ENCODE results near the gene CDH11. TPM values are rescaled to one million over a fixed set of nuclear protein-coding genes. Genes with fewer than 3 reads are reported as not detected.

Gene CDH11
- total RNA-seq, 1 donor from 2014 or later: 80.9 TPM

GRCh38 chr16:65077181-65077580 is 44.7 kb downstream of the CDH11 start:
- no peaks in the 10 kb centered on the region for H3K27me3 ChIP-seq (ENCODE audit: control insufficient read depth in 3 of 3, insufficient read depth in 3 of 3, low read length in 3 of 3)
- H3K36me3 ChIP-seq (ENCODE audit: control insufficient read depth in 3 of 3, insufficient read depth in 3 of 3, low read length in 3 of 3): no peaks in the 10 kb centered on the region
- H3K27ac ChIP-seq (ENCODE audit: low read depth, low read length): no peak overlapping the region
- no peaks in the 10 kb centered on the region for H3K9me3 ChIP-seq (ENCODE audit: control insufficient read depth in 3 of 3, low read length in 3 of 3)
- no peak overlapping the region for H3K4me3 ChIP-seq (ENCODE audit: low read length in 3 of 3)
- no peak overlapping the region for H3K9ac ChIP-seq (ENCODE audit: low read depth in 1 of 3, low read length in 3 of 3)
- H3K4me1 ChIP-seq (ENCODE audit: control insufficient read depth in 3 of 3, insufficient read depth in 3 of 3, low read length in 3 of 3): peaks cover under 1 to 6% (median 3%) of the 10 kb centered on the region in 3 donors

- Histone ChIP-seq H3K4me1 (ENCODE audit: control insufficient read depth in 3 of 3, insufficient read depth in 3 of 3, low read length in 3 of 3) (peaks cover 14 to 16% (median 15%) of the 10 kb centered on the region in 3 donors), H3K4me3 (ENCODE audit: low read length in 3 of 3) (no peak overlapping the region), H3K36me3 (ENCODE audit: control insufficient read depth in 3 of 3, insufficient read depth in 3 of 3, low read length in 3 of 3) (no peaks in the 10 kb centered on the region), H3K9ac (ENCODE audit: low read depth in 1 of 3, low read length in 3 of 3) (no peak overlapping the region), H3K27me3 (ENCODE audit: control insufficient read depth in 3 of 3, insufficient read depth in 3 of 3, low read length in 3 of 3) (no peaks in the 10 kb centered on the region), H3K27ac (ENCODE audit: low read depth, low read length) (no peak overlapping the region), H3K9me3 (ENCODE audit: control insufficient read depth in 3 of 3, low read length in 3 of 3) (no peaks in the 10 kb centered on the region)
Measured at GRCh38 chr16:65075877-65076276, 46.0 kb downstream of the CDH11 start.

- Histone ChIP-seq H3K4me1 (ENCODE audit: control insufficient read depth in 3 of 3, insufficient read depth in 3 of 3, low read length in 3 of 3) (peaks cover 35 to 37% (median 37%) of the 10 kb centered on the region in 3 donors), H3K4me3 (ENCODE audit: low read length in 3 of 3) (peak overlapping the region; percentile 53 to 66 (median 60)), H3K36me3 (ENCODE audit: control insufficient read depth in 3 of 3, insufficient read depth in 3 of 3, low read length in 3 of 3) (no peaks in the 10 kb centered on the region), H3K9ac (ENCODE audit: low read depth in 1 of 3, low read length in 3 of 3) (peak overlapping the region; percentile 68 to 80 (median 71)), H3K9me3 (ENCODE audit: control insufficient read depth in 3 of 3, low read length in 3 of 3) (no peaks in the 10 kb centered on the region), H3K27ac (ENCODE audit: low read depth, low read length) (peak overlapping the region; percentile 89), H3K27me3 (ENCODE audit: control insufficient read depth in 3 of 3, insufficient read depth in 3 of 3, low read length in 3 of 3) (no peaks in the 10 kb centered on the region)
Measured at GRCh38 chr16:65071433-65072311, 50.2 kb downstream of the CDH11 start.

GRCh38 chr16:65070831-65071432 is 50.9 kb downstream of the CDH11 start:
- Histone ChIP-seq H3K36me3 (ENCODE audit: control insufficient read depth in 3 of 3, insufficient read depth in 3 of 3, low read length in 3 of 3) (no peaks in the 10 kb centered on the region), H3K9ac (ENCODE audit: low read depth in 1 of 3, low read length in 3 of 3) (peak overlapping the region; percentile 34 to 80 (median 68)), H3K9me3 (ENCODE audit: control insufficient read depth in 3 of 3, low read length in 3 of 3) (no peaks in the 10 kb centered on the region), H3K27ac (ENCODE audit: low read depth, low read length) (peak overlapping the region; percentile 89), H3K4me3 (ENCODE audit: low read length in 3 of 3) (peak overlapping the region; percentile 53 to 66 (median 60)), H3K27me3 (ENCODE audit: control insufficient read depth in 3 of 3, insufficient read depth in 3 of 3, low read length in 3 of 3) (no peaks in the 10 kb centered on the region), H3K4me1 (ENCODE audit: control insufficient read depth in 3 of 3, insufficient read depth in 3 of 3, low read length in 3 of 3) (peaks cover 35 to 37% (median 37%) of the 10 kb centered on the region in 3 donors)

GRCh38 chr16:65069766-65070165 is 52.1 kb downstream of the CDH11 start:
- no peaks in the 10 kb centered on the region for H3K27me3 ChIP-seq (ENCODE audit: control insufficient read depth in 3 of 3, insufficient read depth in 3 of 3, low read length in 3 of 3)
- peak overlapping the region; percentile 89 for H3K27ac ChIP-seq (ENCODE audit: low read depth, low read length)
- no peak overlapping the region for H3K9ac ChIP-seq (ENCODE audit: low read depth in 1 of 3, low read length in 3 of 3)

GRCh38 chr16:65069065-65069464 is 52.8 kb downstream of the CDH11 start:
- no peak overlapping the region for H3K9ac ChIP-seq (ENCODE audit: low read depth in 1 of 3, low read length in 3 of 3)
- no peaks in the 10 kb centered on the region for H3K9me3 ChIP-seq (ENCODE audit: control insufficient read depth in 3 of 3, low read length in 3 of 3)
- H3K27me3 ChIP-seq (ENCODE audit: control insufficient read depth in 3 of 3, insufficient read depth in 3 of 3, low read length in 3 of 3): no peaks in the 10 kb centered on the region
- H3K27ac ChIP-seq (ENCODE audit: low read depth, low read length): peak overlapping the region; percentile 89
- no peaks in the 10 kb centered on the region for H3K36me3 ChIP-seq (ENCODE audit: control insufficient read depth in 3 of 3, insufficient read depth in 3 of 3, low read length in 3 of 3)
- peaks cover 33 to 37% (median 33%) of the 10 kb centered on the region in 3 donors for H3K4me1 ChIP-seq (ENCODE audit: control insufficient read depth in 3 of 3, insufficient read depth in 3 of 3, low read length in 3 of 3)
- no peak overlapping the region for H3K4me3 ChIP-seq (ENCODE audit: low read length in 3 of 3)

More at GRCh38 chr16:65069766-65070165, 52.1 kb downstream of the CDH11 start:
- Histone ChIP-seq H3K4me3 (ENCODE audit: low read length in 3 of 3) (no peak overlapping the region), H3K36me3 (ENCODE audit: control insufficient read depth in 3 of 3, insufficient read depth in 3 of 3, low read length in 3 of 3) (no peaks in the 10 kb centered on the region), H3K4me1 (ENCODE audit: control insufficient read depth in 3 of 3, insufficient read depth in 3 of 3, low read length in 3 of 3) (peaks cover 33 to 37% (median 33%) of the 10 kb centered on the region in 3 donors), H3K9me3 (ENCODE audit: control insufficient read depth in 3 of 3, low read length in 3 of 3) (no peaks in the 10 kb centered on the region)

- H3K9me3 ChIP-seq (ENCODE audit: control insufficient read depth in 3 of 3, low read length in 3 of 3): no peaks in the 10 kb centered on the region
- H3K4me1 ChIP-seq (ENCODE audit: control insufficient read depth in 3 of 3, insufficient read depth in 3 of 3, low read length in 3 of 3): peaks cover 33 to 37% (median 33%) of the 10 kb centered on the region in 3 donors
- no peak overlapping the region for H3K9ac ChIP-seq (ENCODE audit: low read depth in 1 of 3, low read length in 3 of 3)
- no peaks in the 10 kb centered on the region for H3K36me3 ChIP-seq (ENCODE audit: control insufficient read depth in 3 of 3, insufficient read depth in 3 of 3, low read length in 3 of 3)
- peak overlapping the region; percentile 50 for H3K27ac ChIP-seq (ENCODE audit: low read depth, low read length)
- no peak overlapping the region for H3K4me3 ChIP-seq (ENCODE audit: low read length in 3 of 3)
- no peaks in the 10 kb centered on the region for H3K27me3 ChIP-seq (ENCODE audit: control insufficient read depth in 3 of 3, insufficient read depth in 3 of 3, low read length in 3 of 3)
Measured at GRCh38 chr16:65068151-65068740, 53.6 kb downstream of the CDH11 start.

GRCh38 chr16:65066651-65067050 is 55.2 kb downstream of the CDH11 start:
- Histone ChIP-seq H3K27me3 (ENCODE audit: control insufficient read depth in 3 of 3, insufficient read depth in 3 of 3, low read length in 3 of 3) (no peaks in the 10 kb centered on the region), H3K9me3 (ENCODE audit: control insufficient read depth in 3 of 3, low read length in 3 of 3) (no peaks in the 10 kb centered on the region), H3K4me1 (ENCODE audit: control insufficient read depth in 3 of 3, insufficient read depth in 3 of 3, low read length in 3 of 3) (peaks cover 27 to 30% (median 30%) of the 10 kb centered on the region in 3 donors), H3K9ac (ENCODE audit: low read depth in 1 of 3, low read length in 3 of 3) (no peak overlapping the region), H3K27ac (ENCODE audit: low read depth, low read length) (no peak overlapping the region), H3K36me3 (ENCODE audit: control insufficient read depth in 3 of 3, insufficient read depth in 3 of 3, low read length in 3 of 3) (no peaks in the 10 kb centered on the region), H3K4me3 (ENCODE audit: low read length in 3 of 3) (no peak overlapping the region)

GRCh38 chr16:65065031-65065430 is 56.8 kb downstream of the CDH11 start:
- Histone ChIP-seq H3K9me3 (ENCODE audit: control insufficient read depth in 3 of 3, low read length in 3 of 3) (no peaks in the 10 kb centered on the region), H3K4me3 (ENCODE audit: low read length in 3 of 3) (no peak overlapping the region), H3K27me3 (ENCODE audit: control insufficient read depth in 3 of 3, insufficient read depth in 3 of 3, low read length in 3 of 3) (no peaks in the 10 kb centered on the region), H3K27ac (ENCODE audit: low read depth, low read length) (no peak overlapping the region), H3K4me1 (ENCODE audit: control insufficient read depth in 3 of 3, insufficient read depth in 3 of 3, low read length in 3 of 3) (peaks cover 14 to 15% (median 14%) of the 10 kb centered on the region in 3 donors), H3K36me3 (ENCODE audit: control insufficient read depth in 3 of 3, insufficient read depth in 3 of 3, low read length in 3 of 3) (no peaks in the 10 kb centered on the region), H3K9ac (ENCODE audit: low read depth in 1 of 3, low read length in 3 of 3) (no peak overlapping the region)
